ENCODE data around the gene TMOD1. TPM values are rescaled to one million over a fixed set of nuclear protein-coding genes. Genes with fewer than 3 reads are reported as not detected.

Gene TMOD1
- polyA plus RNA-seq, 1 of the 3 experiments (the other 2 are of a cell fraction), result 0.54 TPM

DNA sequence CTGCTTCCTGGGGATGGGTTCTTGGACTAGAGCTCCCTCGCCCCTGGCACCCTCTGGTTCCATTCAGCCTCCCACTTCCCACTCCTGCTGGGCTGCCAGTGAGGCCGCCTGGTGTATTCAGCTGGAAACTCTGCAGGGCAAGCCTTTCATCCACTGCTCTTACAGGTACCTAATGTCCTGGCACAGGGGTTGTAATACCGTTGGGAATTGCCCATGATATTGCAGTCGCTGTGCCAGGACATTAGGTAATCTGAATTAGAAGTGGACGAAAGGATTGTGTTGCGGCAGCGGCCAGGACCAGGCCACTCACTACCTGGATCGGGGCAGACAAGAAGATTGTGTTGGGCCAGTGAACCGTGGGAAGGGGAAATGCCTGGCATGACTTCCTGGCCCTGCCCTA lies 13.1 kb downstream of the TMOD1 start:
- H3K27me3 ChIP-seq (ENCODE audit: insufficient read depth), result no peaks in the 10 kb centered on the region
- no peak overlapping the region for H3K4me2 ChIP-seq
- WGBS (ENCODE audit: low lambda C conversion rate), result 66% methylated on average over 9 of the region's 9 CpGs
- no peak overlapping the region for H3K4me3 ChIP-seq (ENCODE audit: low read depth in 2 of 2, low read length in 1 of 2)
- H3K9me3 ChIP-seq, result no peaks in the 10 kb centered on the region
- DNase-seq, result no peak
- no peak overlapping the region for H2AFZ ChIP-seq (ENCODE audit: low read depth)
- peak overlapping the region in 1 of 2 experiments; percentile 51; a peak in 1 of 4 replicates for H3K27ac ChIP-seq (ENCODE audit: low read depth in 2 of 2, low read length in 1 of 2)
- H3K9ac ChIP-seq, result no peak overlapping the region
- H4K20me1 ChIP-seq (ENCODE audit: insufficient read depth), result no peaks in the 10 kb centered on the region
- no peaks in the 10 kb centered on the region for H3K36me3 ChIP-seq (replicated peaks in 1 of 2; ENCODE audit: control insufficient read depth in 1 of 2, insufficient read depth in 2 of 2, low read length in 1 of 2)
- POLR2A ChIA-PET, result no interaction called here
- CTCF ChIA-PET, result interaction anchor here (0.7 to 5.5 kb wide), 6 partner anchors 9 to 83 kb away, joined by 3 to 26 read pairs (median 4); no protein-coding TSS in a partner anchor
- H3K79me2 ChIP-seq (ENCODE audit: insufficient read depth), result no peaks in the 10 kb centered on the region
- no peak for TF ChIP-seq TEAD4 (IDR thresholded peaks at IDR 0.05; ENCODE audit: borderline replicate concordance, insufficient read depth)
- TF ChIP-seq SIN3A (IDR thresholded peaks at IDR 0.05; ENCODE audit: borderline replicate concordance, low read depth, low read length), result no peak
- TF ChIP-seq NFIC (IDR thresholded peaks at IDR 0.05; ENCODE audit: borderline replicate concordance), result no peak
- TF ChIP-seq YY1 (IDR thresholded peaks at IDR 0.05; ENCODE audit: low read depth), result no peak
- TF ChIP-seq POLR2AphosphoS5 (IDR thresholded peaks at IDR 0.05; ENCODE audit: low read depth, low read length), result no peak
- TF ChIP-seq RAD21 (IDR thresholded peaks at IDR 0.05; ENCODE audit: low read length), result no peak
- TF ChIP-seq FOXM1 (IDR thresholded peaks at IDR 0.05; ENCODE audit: low read depth), result no peak
- TF ChIP-seq SMC3 (IDR thresholded peaks at IDR 0.05; ENCODE audit: low read depth, low read length), result no peak
- no peak for TF ChIP-seq MEF2A (IDR thresholded peaks at IDR 0.05; ENCODE audit: borderline replicate concordance, low read depth)
- TF ChIP-seq, protein P1, sequence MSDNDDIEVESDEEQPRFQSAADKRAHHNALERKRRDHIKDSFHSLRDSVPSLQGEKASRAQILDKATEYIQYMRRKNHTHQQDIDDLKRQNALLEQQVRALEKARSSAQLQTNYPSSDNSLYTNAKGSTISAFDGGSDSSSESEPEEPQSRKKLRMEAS (IDR thresholded peaks at IDR 0.05; ENCODE audit: low read depth), result no peak
- TF ChIP-seq, protein P2, sequence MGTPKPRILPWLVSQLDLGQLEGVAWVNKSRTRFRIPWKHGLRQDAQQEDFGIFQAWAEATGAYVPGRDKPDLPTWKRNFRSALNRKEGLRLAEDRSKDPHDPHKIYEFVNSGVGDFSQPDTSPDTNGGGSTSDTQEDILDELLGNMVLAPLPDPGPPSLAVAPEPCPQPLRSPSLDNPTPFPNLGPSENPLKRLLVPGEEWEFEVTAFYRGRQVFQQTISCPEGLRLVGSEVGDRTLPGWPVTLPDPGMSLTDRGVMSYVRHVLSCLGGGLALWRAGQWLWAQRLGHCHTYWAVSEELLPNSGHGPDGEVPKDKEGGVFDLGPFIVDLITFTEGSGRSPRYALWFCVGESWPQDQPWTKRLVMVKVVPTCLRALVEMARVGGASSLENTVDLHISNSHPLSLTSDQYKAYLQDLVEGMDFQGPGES (IDR thresholded peaks at IDR 0.05; ENCODE audit: low read depth, low read length), result no peak
- no peak for TF ChIP-seq ELF1 (IDR thresholded peaks at IDR 0.05)
- TF ChIP-seq, protein P3, sequence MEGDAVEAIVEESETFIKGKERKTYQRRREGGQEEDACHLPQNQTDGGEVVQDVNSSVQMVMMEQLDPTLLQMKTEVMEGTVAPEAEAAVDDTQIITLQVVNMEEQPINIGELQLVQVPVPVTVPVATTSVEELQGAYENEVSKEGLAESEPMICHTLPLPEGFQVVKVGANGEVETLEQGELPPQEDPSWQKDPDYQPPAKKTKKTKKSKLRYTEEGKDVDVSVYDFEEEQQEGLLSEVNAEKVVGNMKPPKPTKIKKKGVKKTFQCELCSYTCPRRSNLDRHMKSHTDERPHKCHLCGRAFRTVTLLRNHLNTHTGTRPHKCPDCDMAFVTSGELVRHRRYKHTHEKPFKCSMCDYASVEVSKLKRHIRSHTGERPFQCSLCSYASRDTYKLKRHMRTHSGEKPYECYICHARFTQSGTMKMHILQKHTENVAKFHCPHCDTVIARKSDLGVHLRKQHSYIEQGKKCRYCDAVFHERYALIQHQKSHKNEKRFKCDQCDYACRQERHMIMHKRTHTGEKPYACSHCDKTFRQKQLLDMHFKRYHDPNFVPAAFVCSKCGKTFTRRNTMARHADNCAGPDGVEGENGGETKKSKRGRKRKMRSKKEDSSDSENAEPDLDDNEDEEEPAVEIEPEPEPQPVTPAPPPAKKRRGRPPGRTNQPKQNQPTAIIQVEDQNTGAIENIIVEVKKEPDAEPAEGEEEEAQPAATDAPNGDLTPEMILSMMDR (IDR thresholded peaks at IDR 0.05), result no peak
- TF ChIP-seq GABPA (IDR thresholded peaks at IDR 0.05; ENCODE audit: low read depth), result no peak
- no peak for TF ChIP-seq CHD2 (IDR thresholded peaks at IDR 0.05; ENCODE audit: low read length, partially characterized antibody)
- peaks cover 0 to 53% of the 10 kb centered on the region in 2 experiments; a peak in 2 of 4 replicates for H3K4me1 ChIP-seq (ENCODE audit: control insufficient read depth in 1 of 2, insufficient read depth in 2 of 2, low read depth in 1 of 2, low read length in 1 of 2)
- no peaks in the 10 kb centered on the region for H3K9me2 ChIP-seq
- H3F3A ChIP-seq (replicated peaks; ENCODE audit: insufficient read depth), result no peaks in the 10 kb centered on the region

DNA sequence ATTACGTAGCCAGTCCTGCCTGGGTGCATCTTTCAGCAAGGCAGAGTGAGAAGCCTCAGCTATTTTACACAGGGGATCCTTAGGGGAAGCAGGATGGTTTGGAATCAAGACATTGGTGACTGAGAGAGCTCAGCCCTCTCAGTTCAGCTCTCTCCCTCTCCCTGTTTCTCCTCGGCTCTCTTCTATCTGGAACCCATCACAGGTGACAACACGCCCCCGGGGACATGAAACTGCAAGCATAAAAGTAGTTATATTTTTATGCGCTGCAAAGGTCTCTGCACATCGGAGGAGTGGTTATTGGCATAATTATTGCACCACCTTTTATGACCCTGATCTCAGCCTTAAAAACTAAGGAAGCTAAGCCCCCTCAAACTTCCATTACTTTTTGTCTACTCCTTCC lies 14.2 kb downstream of the TMOD1 start:
- no peaks in the 10 kb centered on the region for H3K9me2 ChIP-seq
- DNase-seq, result no peak
- H3K9ac ChIP-seq, result no peak overlapping the region
- no peak overlapping the region for H2AFZ ChIP-seq (ENCODE audit: low read depth)
- H3K4me3 ChIP-seq (ENCODE audit: low read depth in 2 of 2, low read length in 1 of 2), result no peak overlapping the region
- 61% methylated on average over 6 of the region's 6 CpGs for WGBS (ENCODE audit: low lambda C conversion rate)
- POLR2A ChIA-PET, result no interaction called here
- H3K27me3 ChIP-seq (ENCODE audit: insufficient read depth), result no peaks in the 10 kb centered on the region
- peaks cover 0 to 61% of the 10 kb centered on the region in 2 experiments; a peak in 2 of 4 replicates for H3K4me1 ChIP-seq (ENCODE audit: control insufficient read depth in 1 of 2, insufficient read depth in 2 of 2, low read depth in 1 of 2, low read length in 1 of 2)
- H4K20me1 ChIP-seq (ENCODE audit: insufficient read depth), result no peaks in the 10 kb centered on the region
- no peaks in the 10 kb centered on the region for H3K9me3 ChIP-seq
- TF ChIP-seq, protein P1 (IDR thresholded peaks at IDR 0.05; ENCODE audit: low read depth), result no peak
- TF ChIP-seq YY1 (IDR thresholded peaks at IDR 0.05; ENCODE audit: low read depth) (no peak), POLR2AphosphoS5 (IDR thresholded peaks at IDR 0.05; ENCODE audit: low read depth, low read length) (no peak), MXI1 (IDR thresholded peaks at IDR 0.05; ENCODE audit: low read depth, low read length) (no peak), NRF1 (IDR thresholded peaks at IDR 0.05; ENCODE audit: low read depth, low read length) (no peak), MEF2A (IDR thresholded peaks at IDR 0.05; ENCODE audit: borderline replicate concordance, low read depth) (no peak)
- TF ChIP-seq, protein P2 (IDR thresholded peaks at IDR 0.05; ENCODE audit: low read depth, low read length), result no peak
- TF ChIP-seq, protein P4, sequence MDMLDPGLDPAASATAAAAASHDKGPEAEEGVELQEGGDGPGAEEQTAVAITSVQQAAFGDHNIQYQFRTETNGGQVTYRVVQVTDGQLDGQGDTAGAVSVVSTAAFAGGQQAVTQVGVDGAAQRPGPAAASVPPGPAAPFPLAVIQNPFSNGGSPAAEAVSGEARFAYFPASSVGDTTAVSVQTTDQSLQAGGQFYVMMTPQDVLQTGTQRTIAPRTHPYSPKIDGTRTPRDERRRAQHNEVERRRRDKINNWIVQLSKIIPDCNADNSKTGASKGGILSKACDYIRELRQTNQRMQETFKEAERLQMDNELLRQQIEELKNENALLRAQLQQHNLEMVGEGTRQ (IDR thresholded peaks at IDR 0.05; ENCODE audit: borderline replicate concordance, low read depth, low read length), result no peak
- no peaks in the 10 kb centered on the region for H3F3A ChIP-seq (replicated peaks; ENCODE audit: insufficient read depth)
- H3K27ac ChIP-seq (ENCODE audit: low read depth in 2 of 2, low read length in 1 of 2), result peak overlapping the region in 1 of 2 experiments; percentile 1; a peak in 1 of 4 replicates
- H3K36me3 ChIP-seq (replicated peaks in 1 of 2; ENCODE audit: control insufficient read depth in 1 of 2, insufficient read depth in 2 of 2, low read length in 1 of 2), result no peaks in the 10 kb centered on the region
- CTCF ChIA-PET, result interaction anchor here (1.0 to 5.5 kb wide), 4 partner anchors 24 to 99 kb away, joined by 3 to 26 read pairs (median 8); no protein-coding TSS in a partner anchor
- H3K79me2 ChIP-seq (ENCODE audit: insufficient read depth), result no peaks in the 10 kb centered on the region
- no peak overlapping the region for H3K4me2 ChIP-seq
